Muscle of leg (tissue), 16 donors: ENCODE measurements around the gene RPRD1B. TPM values are rescaled to one million over a fixed set of nuclear protein-coding genes. Genes with fewer than 3 reads are reported as not detected.

ENCODE experiments used
- DNase-seq: peaks from one replicate; pipeline ENCODE4 v3.0.0; 2013
- H3K27ac ChIP-seq: one replicate; pipeline ENCODE4 v1.5.1; 2013; ENCODE audit warnings: mild to moderate bottlenecking, low read length, control low read depth
- H3K27me3 ChIP-seq: one replicate; pipeline ENCODE4 v1.6.1; 2013; ENCODE audit warnings: low read length; ENCODE audit not compliant: control insufficient read depth, insufficient read depth
- H3K36me3 ChIP-seq: one replicate; pipeline ENCODE4 v1.6.1; 2013; ENCODE audit warnings: low read length; ENCODE audit not compliant: control insufficient read depth, insufficient read depth
- H3K4me1 ChIP-seq: one replicate; pipeline ENCODE4 v1.6.1; 2013; ENCODE audit warnings: low read length; ENCODE audit not compliant: control insufficient read depth, insufficient read depth
- H3K4me3 ChIP-seq: one replicate; pipeline ENCODE4 v1.5.1; 2013; ENCODE audit warnings: low read length, control low read depth
- H3K9me3 ChIP-seq: replicated peaks from 2 replicates; pipeline ENCODE4 v1.6.1; 2013; ENCODE audit warnings: low read depth, low read length; ENCODE audit not compliant: control insufficient read depth
- WGBS: methylation state at CpG from one replicate; pipeline ENCODE4 v1.1.5; 2013; ENCODE audit warnings: missing lambda C conversion rate; ENCODE audit not compliant: insufficient coverage; 5-methylcytosine and 5-hydroxymethylcytosine counted together
- long read RNA-seq, 11 donors: transcript quantifications; one replicate each; lab custom pipeline, GENCODE V29; 2026
- polyA plus RNA-seq, 8 donors: library from polyadenylated mRNA; unstranded; fragments of 120-200 nt; gene quantifications; one replicate each; pipeline versions ENCODE4 v1.2.1 to v1.2.3, GENCODE V29; 2013; ENCODE audit warnings: inconsistent platforms in 1 of 8, low replicate concordance in 1 of 8; ENCODE audit not compliant: insufficient read length in 8 of 8, insufficient read depth in 1 of 8
- total RNA-seq: library from RNA; stranded (reverse); fragments of 120-200 nt; gene quantifications from one replicate; pipeline ENCODE4 v1.2.4, GENCODE V29; 2013

RPRD1B gene
- total RNA-seq (18.9 TPM), polyA plus RNA-seq (10 to 100 TPM; 21.4 to 30.4 (median 24.5) TPM)
- long read RNA-seq, donor 1, result 0 reads
- long read RNA-seq, donor 2, result 0 reads
- long read RNA-seq, donor 3, transcript RPRD1B-201 (7 exons, 3,874 nt), result major isoform, 5 of 5 reads
- long read RNA-seq, donor 3, partial matches to known transcripts, result 0 of 5 reads
- long read RNA-seq, donor 3, other reads (novel, unspliced or antisense), result 0 of 5 reads
- long read RNA-seq, donor 4, partial matches to known transcripts, result 0 of 2 reads
- long read RNA-seq, donor 4, other reads (novel, unspliced or antisense), result 0 of 2 reads
- long read RNA-seq, donor 5, transcript RPRD1B-201 (7 exons, 3,874 nt), result major isoform, 5 of 14 reads
- long read RNA-seq, donor 5, partial matches to known transcripts, result 9 of 14 reads
- long read RNA-seq, donor 5, other reads (novel, unspliced or antisense), result 0 of 14 reads
- long read RNA-seq, donor 6, transcript RPRD1B-201 (7 exons, 3,874 nt), result major isoform, 6 of 6 reads
- long read RNA-seq, donor 6, partial matches to known transcripts, result 0 of 6 reads
- long read RNA-seq, donor 6, other reads (novel, unspliced or antisense), result 0 of 6 reads
- long read RNA-seq, donor 7, transcript RPRD1B-201 (7 exons, 3,874 nt), result major isoform, 5 of 5 reads
- long read RNA-seq, donor 7, partial matches to known transcripts, result 0 of 5 reads
- long read RNA-seq, donor 7, other reads (novel, unspliced or antisense), result 0 of 5 reads
- long read RNA-seq, donor 8, partial matches to known transcripts, result 9 of 11 reads
- long read RNA-seq, donor 8, other reads (novel, unspliced or antisense), result 0 of 11 reads
- long read RNA-seq, donor 9, partial matches to known transcripts, result 0 of 1 reads
- long read RNA-seq, donor 9, other reads (novel, unspliced or antisense), result 0 of 1 reads
- long read RNA-seq, donor 10, partial matches to known transcripts, result 23 of 26 reads
- long read RNA-seq, donor 10, other reads (novel, unspliced or antisense), result 0 of 26 reads
- long read RNA-seq, donor 11, partial matches to known transcripts, result 0 of 1 reads
- long read RNA-seq, donor 11, other reads (novel, unspliced or antisense), result 0 of 1 reads

GRCh38 chr20:38033330-38034107 lies at the start of gene RPRD1B, which contains the start of gene TTI1:
TSS of gene RPRD1B (plus strand) at chr20:38033746. CDS start at chr20:38033948, 202 bp downstream.
TSS of gene TTI1 (minus strand) at chr20:38033456. CDS start at chr20:38013816, 19,640 bp downstream.
- peaks cover 21% of the 10 kb centered on the region for H3K4me1 ChIP-seq
- under 1% methylated on average over 59 of the region's 69 CpGs for WGBS
- H3K9me3 ChIP-seq, result no peaks in the 10 kb centered on the region
- no peaks in the 10 kb centered on the region for H3K27me3 ChIP-seq
- peak within 1 kb of the TSS; percentile 90 for H3K27ac ChIP-seq
- peak within 1 kb of the TSS; percentile 99 for H3K4me3 ChIP-seq
- peak; percentile 98 for DNase-seq
- peaks cover 21% of the 10 kb centered on the region for H3K36me3 ChIP-seq

GRCh38 chr20:37984018-37984785 lies 49.3 kb upstream of the RPRD1B start:
- H3K27me3 ChIP-seq, result no peaks in the 10 kb centered on the region
- WGBS, result 60% methylated on average over 12 of the region's 14 CpGs
- no peak overlapping the region for H3K4me3 ChIP-seq
- DNase-seq, result peak; percentile 71
- no peaks in the 10 kb centered on the region for H3K9me3 ChIP-seq
- peak overlapping the region; percentile 78 for H3K27ac ChIP-seq
- peaks cover 9% of the 10 kb centered on the region for H3K36me3 ChIP-seq
- H3K4me1 ChIP-seq, result peaks cover 51% of the 10 kb centered on the region

- WGBS, result 79% methylated on average over 3 of the region's 9 CpGs
- peaks cover 8% of the 10 kb centered on the region for H3K36me3 ChIP-seq
- no peaks in the 10 kb centered on the region for H3K27me3 ChIP-seq
- DNase-seq, result peak; percentile 37
- H3K4me3 ChIP-seq, result no peak overlapping the region
- peaks cover 65% of the 10 kb centered on the region for H3K4me1 ChIP-seq
- peak overlapping the region; percentile 90 for H3K27ac ChIP-seq
- no peaks in the 10 kb centered on the region for H3K9me3 ChIP-seq
These were observed 47.3 kb upstream of the RPRD1B start for GRCh38 chr20:37986044-37986858.

GRCh38 chr20:37986873-37987601 lies 46.5 kb upstream of the RPRD1B start:
- Histone ChIP-seq H3K27me3 (no peaks in the 10 kb centered on the region), H3K4me3 (no peak overlapping the region), H3K4me1 (peaks cover 70% of the 10 kb centered on the region), H3K27ac (peak overlapping the region; percentile 90), H3K9me3 (no peaks in the 10 kb centered on the region), H3K36me3 (peaks cover 2% of the 10 kb centered on the region)
- WGBS, result 59% methylated on average over 8 of the region's 9 CpGs
- peak; percentile 91 for DNase-seq

- Histone ChIP-seq H3K4me3 (no peak overlapping the region), H3K27ac (peak overlapping the region; percentile 90), H3K36me3 (peaks cover 5% of the 10 kb centered on the region), H3K9me3 (no peaks in the 10 kb centered on the region), H3K27me3 (no peaks in the 10 kb centered on the region), H3K4me1 (peaks cover 77% of the 10 kb centered on the region)
- WGBS, result 70% methylated on average over 10 of the region's 12 CpGs
- DNase-seq, result peak; percentile 44
These were observed 45.8 kb upstream of the RPRD1B start for GRCh38 chr20:37987602-37988290.

GRCh38 chr20:37988306-37988954 lies 45.1 kb upstream of the RPRD1B start:
- 71% methylated on average over 1 of the region's 5 CpGs for WGBS
- Histone ChIP-seq H3K4me1 (peaks cover 78% of the 10 kb centered on the region), H3K4me3 (no peak overlapping the region), H3K36me3 (peaks cover 3% of the 10 kb centered on the region), H3K27ac (peak overlapping the region; percentile 90), H3K27me3 (no peaks in the 10 kb centered on the region), H3K9me3 (no peaks in the 10 kb centered on the region)
- DNase-seq, result no peak

GRCh38 chr20:37989601-37990295 lies 43.8 kb upstream of the RPRD1B start:
- H3K4me3 ChIP-seq, result no peak overlapping the region
- no peaks in the 10 kb centered on the region for H3K9me3 ChIP-seq
- peaks cover 12% of the 10 kb centered on the region for H3K36me3 ChIP-seq
- 60% methylated on average over 3 of the region's 7 CpGs for WGBS
- no peaks in the 10 kb centered on the region for H3K27me3 ChIP-seq
- DNase-seq, result no peak
- peak overlapping the region; percentile 58 for H3K27ac ChIP-seq
- H3K4me1 ChIP-seq, result peaks cover 71% of the 10 kb centered on the region
